ENCODE data around the gene ADCY9.

GRCh38 chr16:4071686-4072561 is 44.3 kb downstream of the ADCY9 start:
- TF ChIP-seq EP300 (IDR thresholded peaks at IDR 0.05) (no peak), RNF2 (IDR thresholded peaks at IDR 0.05; ENCODE audit: borderline replicate concordance, low read depth) (no peak), HDAC2 (IDR thresholded peaks at IDR 0.05) (no peak), CTCF (IDR thresholded peaks at IDR 0.05) (no peak), SMC3 (IDR thresholded peaks at IDR 0.05) (no peak), EHF (CRISPR knock-in tag; IDR thresholded peaks at IDR 0.05) (no peak), NFE2L2 (conservative IDR thresholded peaks at IDR 0.05; ENCODE audit: low read length) (no peak), BHLHE40 (IDR thresholded peaks at IDR 0.05; ENCODE audit: low read depth, low read length) (no peak), JUNB (IDR thresholded peaks at IDR 0.05) (no peak), HES2 (IDR thresholded peaks at IDR 0.05) (no peak), POLR2A (IDR thresholded peaks at IDR 0.05; ENCODE audit: low read length) (no peak), ZFP36 (IDR thresholded peaks at IDR 0.05; ENCODE audit: borderline replicate concordance, partially characterized antibody) (no peak)
- TF ChIP-seq, protein P1, sequence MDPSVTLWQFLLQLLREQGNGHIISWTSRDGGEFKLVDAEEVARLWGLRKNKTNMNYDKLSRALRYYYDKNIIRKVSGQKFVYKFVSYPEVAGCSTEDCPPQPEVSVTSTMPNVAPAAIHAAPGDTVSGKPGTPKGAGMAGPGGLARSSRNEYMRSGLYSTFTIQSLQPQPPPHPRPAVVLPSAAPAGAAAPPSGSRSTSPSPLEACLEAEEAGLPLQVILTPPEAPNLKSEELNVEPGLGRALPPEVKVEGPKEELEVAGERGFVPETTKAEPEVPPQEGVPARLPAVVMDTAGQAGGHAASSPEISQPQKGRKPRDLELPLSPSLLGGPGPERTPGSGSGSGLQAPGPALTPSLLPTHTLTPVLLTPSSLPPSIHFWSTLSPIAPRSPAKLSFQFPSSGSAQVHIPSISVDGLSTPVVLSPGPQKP (IDR thresholded peaks at IDR 0.05; ENCODE audit: low read depth, low read length) = no peak

Measured in A549 (cell line).